ENCODE results near the gene DNHD1. TPM values are rescaled to one million over a fixed set of nuclear protein-coding genes. Genes with fewer than 3 reads are reported as not detected.

Gene DNHD1
- total and polyA plus RNA-seq, 2 of the 13 experiments (the other 11 are each of a cell fraction or from before 2014, with no cell fraction given), result 2.7 to 9.3 TPM

DNA sequence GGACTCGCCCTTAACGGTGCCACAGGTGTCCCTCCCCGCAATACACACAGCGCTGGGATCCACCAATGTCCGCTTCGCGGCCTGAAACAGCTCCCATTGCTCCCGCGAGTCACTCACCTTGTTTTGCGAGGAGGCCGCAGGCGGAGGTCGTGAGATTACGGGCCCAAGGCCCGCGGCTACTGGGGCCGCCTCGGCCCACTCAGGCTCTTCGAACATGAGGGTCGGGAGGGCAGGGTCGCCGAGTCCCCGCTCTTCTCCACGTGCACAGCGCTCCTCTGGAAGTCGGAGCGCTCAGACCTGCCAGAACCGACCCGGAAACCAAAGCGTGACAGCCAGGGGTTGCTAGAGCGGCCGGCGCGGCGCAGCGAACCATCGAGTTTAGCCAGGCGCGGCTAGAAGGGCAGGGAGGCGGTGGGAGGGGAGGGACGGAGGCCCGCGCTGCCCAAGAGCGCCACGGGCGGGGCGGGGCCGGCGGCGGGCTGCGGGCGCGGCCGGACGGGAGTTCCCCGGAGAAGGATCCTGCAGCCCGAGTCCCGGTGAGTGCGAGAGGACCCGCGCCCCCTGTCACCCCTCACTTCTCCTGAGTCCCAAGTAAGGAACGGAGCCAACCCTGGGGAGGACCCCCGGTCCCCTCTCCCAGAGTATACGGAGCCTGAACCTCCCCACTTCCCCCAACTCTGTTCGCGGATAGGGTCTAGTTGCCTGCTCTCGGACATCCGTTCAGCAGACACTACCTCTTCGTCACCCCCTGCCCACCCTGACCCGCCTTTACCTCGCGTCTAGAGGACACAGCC is 106.4 kb downstream of the DNHD1 start, which contains the start of the genes ILK and RRP8 (continued):
- TF ChIP-seq AHR (CRISPR knock-in tag; IDR thresholded peaks at IDR 0.05) (peak; percentile 74; the same call in 1 of the 2 replicates), ZIK1 (CRISPR knock-in tag; IDR thresholded peaks at IDR 0.05; ENCODE audit: borderline replicate concordance, low read depth) (peak; percentile 98), ZNF557 (CRISPR knock-in tag; IDR thresholded peaks at IDR 0.05) (no peak), YEATS2 (CRISPR knock-in tag; IDR thresholded peaks at IDR 0.05; ENCODE audit: borderline replicate concordance) (peak; percentile 89), YY1 (IDR thresholded peaks at IDR 0.05; ENCODE audit: insufficient read depth, insufficient replicate concordance, low read depth, low read length) (peak; percentile 71), ZNF343 (CRISPR knock-in tag; IDR thresholded peaks at IDR 0.05) (no peak; the same call in 1 of the 2 replicates), MAFK (conservative IDR thresholded peaks at IDR 0.05 in 1 of 2, IDR thresholded peaks at IDR 0.05 in 1 of 2; ENCODE audit: low read length in 2 of 2) (no peak), ZNF256 (CRISPR knock-in tag; conservative IDR thresholded peaks at IDR 0.05) (no peak), ZSCAN22 (CRISPR knock-in tag; IDR thresholded peaks at IDR 0.05) (no peak), EP300 (IDR thresholded peaks at IDR 0.05; ENCODE audit: low read depth in 2 of 2, low read length in 2 of 2) (no peak; a peak in 1 of 4 replicates), EP300 (CRISPR knock-in tag; IDR thresholded peaks at IDR 0.05; ENCODE audit: borderline replicate concordance) (no peak), STAG1 (CRISPR knock-in tag; IDR thresholded peaks at IDR 0.05) (no peak), MIXL1 (CRISPR knock-in tag; IDR thresholded peaks at IDR 0.05) (peak; percentile 57; the same call in 1 of the 2 replicates), GABPA (IDR thresholded peaks at IDR 0.05; ENCODE audit: low read depth, low read length) (peak; percentile 71), GABPA (CRISPR knock-in tag; IDR thresholded peaks at IDR 0.05; ENCODE audit: low read depth) (peak; percentile 89), MED8 (CRISPR knock-in tag; IDR thresholded peaks at IDR 0.05; ENCODE audit: insufficient replicate concordance) (peak; percentile 44)
- TF ChIP-seq, protein P1, sequence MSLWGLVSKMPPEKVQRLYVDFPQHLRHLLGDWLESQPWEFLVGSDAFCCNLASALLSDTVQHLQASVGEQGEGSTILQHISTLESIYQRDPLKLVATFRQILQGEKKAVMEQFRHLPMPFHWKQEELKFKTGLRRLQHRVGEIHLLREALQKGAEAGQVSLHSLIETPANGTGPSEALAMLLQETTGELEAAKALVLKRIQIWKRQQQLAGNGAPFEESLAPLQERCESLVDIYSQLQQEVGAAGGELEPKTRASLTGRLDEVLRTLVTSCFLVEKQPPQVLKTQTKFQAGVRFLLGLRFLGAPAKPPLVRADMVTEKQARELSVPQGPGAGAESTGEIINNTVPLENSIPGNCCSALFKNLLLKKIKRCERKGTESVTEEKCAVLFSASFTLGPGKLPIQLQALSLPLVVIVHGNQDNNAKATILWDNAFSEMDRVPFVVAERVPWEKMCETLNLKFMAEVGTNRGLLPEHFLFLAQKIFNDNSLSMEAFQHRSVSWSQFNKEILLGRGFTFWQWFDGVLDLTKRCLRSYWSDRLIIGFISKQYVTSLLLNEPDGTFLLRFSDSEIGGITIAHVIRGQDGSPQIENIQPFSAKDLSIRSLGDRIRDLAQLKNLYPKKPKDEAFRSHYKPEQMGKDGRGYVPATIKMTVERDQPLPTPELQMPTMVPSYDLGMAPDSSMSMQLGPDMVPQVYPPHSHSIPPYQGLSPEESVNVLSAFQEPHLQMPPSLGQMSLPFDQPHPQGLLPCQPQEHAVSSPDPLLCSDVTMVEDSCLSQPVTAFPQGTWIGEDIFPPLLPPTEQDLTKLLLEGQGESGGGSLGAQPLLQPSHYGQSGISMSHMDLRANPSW (CRISPR knock-in tag; IDR thresholded peaks at IDR 0.05; ENCODE audit: borderline replicate concordance), result no peak
- TF ChIP-seq, protein P2, sequence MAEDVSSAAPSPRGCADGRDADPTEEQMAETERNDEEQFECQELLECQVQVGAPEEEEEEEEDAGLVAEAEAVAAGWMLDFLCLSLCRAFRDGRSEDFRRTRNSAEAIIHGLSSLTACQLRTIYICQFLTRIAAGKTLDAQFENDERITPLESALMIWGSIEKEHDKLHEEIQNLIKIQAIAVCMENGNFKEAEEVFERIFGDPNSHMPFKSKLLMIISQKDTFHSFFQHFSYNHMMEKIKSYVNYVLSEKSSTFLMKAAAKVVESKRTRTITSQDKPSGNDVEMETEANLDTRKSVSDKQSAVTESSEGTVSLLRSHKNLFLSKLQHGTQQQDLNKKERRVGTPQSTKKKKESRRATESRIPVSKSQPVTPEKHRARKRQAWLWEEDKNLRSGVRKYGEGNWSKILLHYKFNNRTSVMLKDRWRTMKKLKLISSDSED (CRISPR knock-in tag; IDR thresholded peaks at IDR 0.05), result no peak
- TF ChIP-seq, protein P3, sequence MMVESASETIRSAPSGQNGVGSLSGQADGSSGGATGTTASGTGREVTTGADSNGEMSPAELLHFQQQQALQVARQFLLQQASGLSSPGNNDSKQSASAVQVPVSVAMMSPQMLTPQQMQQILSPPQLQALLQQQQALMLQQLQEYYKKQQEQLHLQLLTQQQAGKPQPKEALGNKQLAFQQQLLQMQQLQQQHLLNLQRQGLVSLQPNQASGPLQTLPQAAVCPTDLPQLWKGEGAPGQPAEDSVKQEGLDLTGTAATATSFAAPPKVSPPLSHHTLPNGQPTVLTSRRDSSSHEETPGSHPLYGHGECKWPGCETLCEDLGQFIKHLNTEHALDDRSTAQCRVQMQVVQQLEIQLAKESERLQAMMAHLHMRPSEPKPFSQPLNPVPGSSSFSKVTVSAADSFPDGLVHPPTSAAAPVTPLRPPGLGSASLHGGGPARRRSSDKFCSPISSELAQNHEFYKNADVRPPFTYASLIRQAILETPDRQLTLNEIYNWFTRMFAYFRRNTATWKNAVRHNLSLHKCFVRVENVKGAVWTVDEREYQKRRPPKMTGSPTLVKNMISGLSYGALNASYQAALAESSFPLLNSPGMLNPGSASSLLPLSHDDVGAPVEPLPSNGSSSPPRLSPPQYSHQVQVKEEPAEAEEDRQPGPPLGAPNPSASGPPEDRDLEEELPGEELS (CRISPR knock-in tag; IDR thresholded peaks at IDR 0.05), result no peak
- TF ChIP-seq, protein P4, sequence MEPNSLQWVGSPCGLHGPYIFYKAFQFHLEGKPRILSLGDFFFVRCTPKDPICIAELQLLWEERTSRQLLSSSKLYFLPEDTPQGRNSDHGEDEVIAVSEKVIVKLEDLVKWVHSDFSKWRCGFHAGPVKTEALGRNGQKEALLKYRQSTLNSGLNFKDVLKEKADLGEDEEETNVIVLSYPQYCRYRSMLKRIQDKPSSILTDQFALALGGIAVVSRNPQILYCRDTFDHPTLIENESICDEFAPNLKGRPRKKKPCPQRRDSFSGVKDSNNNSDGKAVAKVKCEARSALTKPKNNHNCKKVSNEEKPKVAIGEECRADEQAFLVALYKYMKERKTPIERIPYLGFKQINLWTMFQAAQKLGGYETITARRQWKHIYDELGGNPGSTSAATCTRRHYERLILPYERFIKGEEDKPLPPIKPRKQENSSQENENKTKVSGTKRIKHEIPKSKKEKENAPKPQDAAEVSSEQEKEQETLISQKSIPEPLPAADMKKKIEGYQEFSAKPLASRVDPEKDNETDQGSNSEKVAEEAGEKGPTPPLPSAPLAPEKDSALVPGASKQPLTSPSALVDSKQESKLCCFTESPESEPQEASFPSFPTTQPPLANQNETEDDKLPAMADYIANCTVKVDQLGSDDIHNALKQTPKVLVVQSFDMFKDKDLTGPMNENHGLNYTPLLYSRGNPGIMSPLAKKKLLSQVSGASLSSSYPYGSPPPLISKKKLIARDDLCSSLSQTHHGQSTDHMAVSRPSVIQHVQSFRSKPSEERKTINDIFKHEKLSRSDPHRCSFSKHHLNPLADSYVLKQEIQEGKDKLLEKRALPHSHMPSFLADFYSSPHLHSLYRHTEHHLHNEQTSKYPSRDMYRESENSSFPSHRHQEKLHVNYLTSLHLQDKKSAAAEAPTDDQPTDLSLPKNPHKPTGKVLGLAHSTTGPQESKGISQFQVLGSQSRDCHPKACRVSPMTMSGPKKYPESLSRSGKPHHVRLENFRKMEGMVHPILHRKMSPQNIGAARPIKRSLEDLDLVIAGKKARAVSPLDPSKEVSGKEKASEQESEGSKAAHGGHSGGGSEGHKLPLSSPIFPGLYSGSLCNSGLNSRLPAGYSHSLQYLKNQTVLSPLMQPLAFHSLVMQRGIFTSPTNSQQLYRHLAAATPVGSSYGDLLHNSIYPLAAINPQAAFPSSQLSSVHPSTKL (CRISPR knock-in tag; IDR thresholded peaks at IDR 0.05), result peak; percentile 66

Data from HepG2 (cell line).